PC-3 (cell line): Measurements from ENCODE around the gene API5.
A peak's percentile ranks its signal among the peaks of the same experiment; 100 is the strongest.

Experiments used
- EZH2 ChIP-seq: fragments of 300-600 bp; sonication (generic); IDR thresholded peaks from one replicate; pipeline ENCODE4 v1.6.1; 2017; ENCODE audit warnings: antibody characterized with exemption, mild to moderate bottlenecking, low read length; ENCODE audit not compliant: unreplicated experiment
- TF ChIP-seq, protein P1 (sequence below): fragments of 300-600 bp; sonication (generic); conservative IDR thresholded peaks from 2 replicates; pipeline ENCODE4 v1.5.1; 2017; ENCODE audit warnings: antibody characterized with exemption, low read depth, mild to moderate bottlenecking, low read length

GRCh38 chr11:43311791-43312607 lies at the start of gene API5:
- TF ChIP-seq, protein P1, sequence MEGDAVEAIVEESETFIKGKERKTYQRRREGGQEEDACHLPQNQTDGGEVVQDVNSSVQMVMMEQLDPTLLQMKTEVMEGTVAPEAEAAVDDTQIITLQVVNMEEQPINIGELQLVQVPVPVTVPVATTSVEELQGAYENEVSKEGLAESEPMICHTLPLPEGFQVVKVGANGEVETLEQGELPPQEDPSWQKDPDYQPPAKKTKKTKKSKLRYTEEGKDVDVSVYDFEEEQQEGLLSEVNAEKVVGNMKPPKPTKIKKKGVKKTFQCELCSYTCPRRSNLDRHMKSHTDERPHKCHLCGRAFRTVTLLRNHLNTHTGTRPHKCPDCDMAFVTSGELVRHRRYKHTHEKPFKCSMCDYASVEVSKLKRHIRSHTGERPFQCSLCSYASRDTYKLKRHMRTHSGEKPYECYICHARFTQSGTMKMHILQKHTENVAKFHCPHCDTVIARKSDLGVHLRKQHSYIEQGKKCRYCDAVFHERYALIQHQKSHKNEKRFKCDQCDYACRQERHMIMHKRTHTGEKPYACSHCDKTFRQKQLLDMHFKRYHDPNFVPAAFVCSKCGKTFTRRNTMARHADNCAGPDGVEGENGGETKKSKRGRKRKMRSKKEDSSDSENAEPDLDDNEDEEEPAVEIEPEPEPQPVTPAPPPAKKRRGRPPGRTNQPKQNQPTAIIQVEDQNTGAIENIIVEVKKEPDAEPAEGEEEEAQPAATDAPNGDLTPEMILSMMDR = peak; percentile 72
- TF ChIP-seq EZH2 = no peak
